ENCODE measurements around the gene FBXL13. TPM values are rescaled to one million over a fixed set of nuclear protein-coding genes. Genes with fewer than 3 reads are reported as not detected.
"Not testable (repeated sequence)": the region's sequence is repeated elsewhere in the genome, so short reads cannot be mapped to it uniquely, and the experiment has no call there.

The FBXL13 gene
- total and polyA plus RNA-seq, 12 donors, result 0.61 to 6.8 (median 2.7) TPM

DNA sequence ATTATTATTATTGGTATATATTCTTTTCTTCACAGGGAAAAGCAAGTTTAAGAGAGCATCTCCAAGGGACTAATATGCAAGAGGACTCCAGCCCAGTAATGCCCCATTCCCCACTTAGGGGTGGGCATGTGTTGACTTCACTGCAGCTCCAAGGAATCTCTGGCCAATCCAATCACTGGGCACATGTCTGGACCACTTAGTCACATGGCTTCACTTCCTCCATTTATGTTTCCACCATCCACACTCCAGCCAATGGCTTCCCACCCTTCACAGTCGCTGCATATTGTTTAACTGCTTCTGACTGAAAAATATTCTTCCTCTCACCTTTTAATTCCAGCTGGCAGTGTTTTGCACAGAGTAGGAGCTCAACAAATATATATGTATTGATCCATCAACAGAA, 43.6 kb downstream of the FBXL13 start:
- H3K9me3 ChIP-seq (replicated peaks in 1 of 3), result no peaks in the 10 kb centered on the region
- 88 to 100% (median 95%) methylated on average over 1 of the region's 1 CpG for WGBS, 4 donors
- no peaks in the 10 kb centered on the region for H3K27me3 ChIP-seq
- intact Hi-C loops (cut with DNase I), result no loop called here
- H3K27ac ChIP-seq, result no peak overlapping the region
- no peaks in the 10 kb centered on the region for H3K4me1 ChIP-seq (replicated peaks in 1 of 2)
- no peak for DNase-seq
- TF ChIP-seq, protein P1, sequence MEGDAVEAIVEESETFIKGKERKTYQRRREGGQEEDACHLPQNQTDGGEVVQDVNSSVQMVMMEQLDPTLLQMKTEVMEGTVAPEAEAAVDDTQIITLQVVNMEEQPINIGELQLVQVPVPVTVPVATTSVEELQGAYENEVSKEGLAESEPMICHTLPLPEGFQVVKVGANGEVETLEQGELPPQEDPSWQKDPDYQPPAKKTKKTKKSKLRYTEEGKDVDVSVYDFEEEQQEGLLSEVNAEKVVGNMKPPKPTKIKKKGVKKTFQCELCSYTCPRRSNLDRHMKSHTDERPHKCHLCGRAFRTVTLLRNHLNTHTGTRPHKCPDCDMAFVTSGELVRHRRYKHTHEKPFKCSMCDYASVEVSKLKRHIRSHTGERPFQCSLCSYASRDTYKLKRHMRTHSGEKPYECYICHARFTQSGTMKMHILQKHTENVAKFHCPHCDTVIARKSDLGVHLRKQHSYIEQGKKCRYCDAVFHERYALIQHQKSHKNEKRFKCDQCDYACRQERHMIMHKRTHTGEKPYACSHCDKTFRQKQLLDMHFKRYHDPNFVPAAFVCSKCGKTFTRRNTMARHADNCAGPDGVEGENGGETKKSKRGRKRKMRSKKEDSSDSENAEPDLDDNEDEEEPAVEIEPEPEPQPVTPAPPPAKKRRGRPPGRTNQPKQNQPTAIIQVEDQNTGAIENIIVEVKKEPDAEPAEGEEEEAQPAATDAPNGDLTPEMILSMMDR (IDR thresholded peaks at IDR 0.05), result no peak
- no peak for TF ChIP-seq POLR2A (IDR thresholded peaks at IDR 0.05)
- no peak overlapping the region for H3K4me3 ChIP-seq
- H3K36me3 ChIP-seq (replicated peaks in 1 of 2), result no peaks in the 10 kb centered on the region

GRCh38 chr7:103025341-103025740, 49.3 kb downstream of the FBXL13 start:
- WGBS, 4 donors, result 72 to 88% (median 80%) methylated on average over 3 of the region's 3 CpGs
- H3K4me1 ChIP-seq (replicated peaks in 1 of 2), result no peaks in the 10 kb centered on the region
- H3K9me3 ChIP-seq (replicated peaks in 1 of 3), result no peaks in the 10 kb centered on the region
- no peak overlapping the region for H3K4me3 ChIP-seq
- no peaks in the 10 kb centered on the region for H3K36me3 ChIP-seq (replicated peaks in 1 of 2)
- H3K27me3 ChIP-seq, result no peaks in the 10 kb centered on the region
- DNase-seq, result no peak
- H3K27ac ChIP-seq, result no peak overlapping the region
- intact Hi-C loops (cut with DNase I), result no loop called here
- no peak for TF ChIP-seq POLR2A (IDR thresholded peaks at IDR 0.05)
- TF ChIP-seq, protein P1 (IDR thresholded peaks at IDR 0.05), result no peak

DNA sequence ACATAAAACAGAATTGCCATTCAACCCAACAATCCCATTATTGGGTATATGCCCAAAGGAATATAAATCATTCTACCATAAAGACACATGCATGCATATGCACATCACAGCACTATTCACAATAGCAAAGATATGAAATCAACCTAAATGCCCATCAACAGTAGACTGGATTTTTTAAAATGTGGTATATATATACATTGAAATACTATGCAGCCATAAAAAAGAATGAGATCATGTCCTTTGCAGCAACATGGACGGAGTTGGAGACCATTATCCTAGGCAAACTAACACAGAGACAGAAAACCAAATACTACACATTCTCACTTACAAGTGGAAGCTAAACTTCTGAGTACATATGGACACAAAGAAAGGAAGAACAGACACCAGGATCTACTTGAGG, 51.0 kb downstream of the FBXL13 start:
- WGBS, 4 donors, result 84 to 98% (median 94%) methylated on average over 1 of the region's 1 CpG
- H3K9me3 ChIP-seq (replicated peaks in 1 of 3); H3K27ac ChIP-seq; H3K36me3 ChIP-seq (replicated peaks in 1 of 2); H3K4me3 ChIP-seq; DNase-seq; H3K4me1 ChIP-seq (replicated peaks in 1 of 2); H3K27me3 ChIP-seq; intact Hi-C loops (cut with DNase I): not testable (repeated sequence)

- H3K27me3 ChIP-seq; H3K4me1 ChIP-seq (replicated peaks in 1 of 2); intact Hi-C loops (cut with DNase I); H3K27ac ChIP-seq; H3K4me3 ChIP-seq; H3K9me3 ChIP-seq (replicated peaks in 1 of 3); DNase-seq; H3K36me3 ChIP-seq (replicated peaks in 1 of 2): not testable (repeated sequence)
- WGBS, 4 donors, result 94 to 100% (median 98%) methylated on average over 1 of the region's 1 CpG
Observed at GRCh38 chr7:103021490-103021889, 53.1 kb downstream of the FBXL13 start.

DNA sequence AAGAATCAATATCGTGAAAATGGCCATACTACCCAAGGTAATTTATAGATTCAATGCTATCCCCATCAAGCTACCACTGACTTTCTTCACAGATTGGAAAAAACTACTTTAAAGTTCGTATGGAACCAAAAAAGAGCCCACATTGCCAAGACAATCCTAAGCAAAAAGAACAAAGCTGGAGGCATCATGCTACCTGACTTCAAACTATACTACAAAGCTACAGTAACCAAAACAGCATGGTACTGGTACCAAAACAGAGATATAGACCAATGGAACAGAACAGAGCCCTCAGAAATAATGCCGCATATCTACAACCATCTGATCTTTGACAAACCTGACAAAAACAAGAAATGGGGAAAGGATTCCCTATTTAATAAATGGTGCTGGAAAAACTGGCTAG, 53.7 kb downstream of the FBXL13 start:
- intact Hi-C loops (cut with DNase I); H3K36me3 ChIP-seq (replicated peaks in 1 of 2); H3K27me3 ChIP-seq; DNase-seq; H3K4me1 ChIP-seq (replicated peaks in 1 of 2); H3K4me3 ChIP-seq; H3K9me3 ChIP-seq (replicated peaks in 1 of 3); H3K27ac ChIP-seq: not testable (repeated sequence)
- WGBS, 4 donors, result 75 to 87% (median 83%) methylated on average over 2 to 3 of the region's 3 CpGs

GRCh38 chr7:103018295-103018694, 56.3 kb downstream of the FBXL13 start:
- 94 to 97% (median 95%) methylated on average over 3 of the region's 3 CpGs for WGBS, 4 donors
- DNase-seq; intact Hi-C loops (cut with DNase I); H3K36me3 ChIP-seq (replicated peaks in 1 of 2); H3K27me3 ChIP-seq; H3K4me3 ChIP-seq; H3K9me3 ChIP-seq (replicated peaks in 1 of 3); H3K4me1 ChIP-seq (replicated peaks in 1 of 2); H3K27ac ChIP-seq: not testable (repeated sequence)
